22Rv1 (cell line): Measurements from ENCODE around the gene DNAJC4.

ENCODE experiments used
- H3K27ac ChIP-seq: fragments of 450-650 bp; 2 replicates; pipeline ENCODE4 v1.5.1; 2017
- CTCF ChIP-seq: fragments of 450-650 bp; IDR thresholded peaks from 2 replicates; pipeline ENCODE4 v1.5.1; 2017; ENCODE audit warnings: mild to moderate bottlenecking
- ZFX ChIP-seq: fragments of 450-650 bp; IDR thresholded peaks from 2 replicates; pipeline ENCODE4 v1.6.1; 2017; ENCODE audit warnings: antibody characterized with exemption, borderline replicate concordance

The DNAJC4 gene

GRCh38 chr11:64237484-64237951 lies 7.2 kb downstream of the DNAJC4 start:
- H3K27ac ChIP-seq: 0 out of 2 replicates have a peak overlapping the region, but pooled peaks have one; percentile 30
- TF ChIP-seq CTCF: no peak

- TF ChIP-seq ZFX (no peak), CTCF (no peak)
- 0 out of 2 replicates have a peak overlapping the region, but pooled peaks have one; percentile 30 for H3K27ac ChIP-seq
These were observed 7.7 kb downstream of the DNAJC4 start for GRCh38 chr11:64238076-64238475.

GRCh38 chr11:64238999-64239398 lies 8.7 kb downstream of the DNAJC4 start:
- no peak for TF ChIP-seq ZFX
- no peak for TF ChIP-seq CTCF
- no peak overlapping the region for H3K27ac ChIP-seq

- no peak for TF ChIP-seq CTCF
- no peak for TF ChIP-seq ZFX
- H3K27ac ChIP-seq: peak overlapping the region; percentile 97
These were observed 9.5 kb downstream of the DNAJC4 start for GRCh38 chr11:64239662-64240434.

- peak within 1 kb of the TSS; percentile 97 for H3K27ac ChIP-seq
- TF ChIP-seq ZFX (no peak), CTCF (no peak)
These were observed 10.3 kb downstream of the DNAJC4 start, which contains the start of gene FKBP2 for GRCh38 chr11:64240435-64241240. TSS of gene FKBP2 (plus strand) at chr11:64241095. CDS start at chr11:64242388, 1,293 bp downstream.

GRCh38 chr11:64241241-64241490 lies 10.8 kb downstream of the DNAJC4 start:
- peak overlapping the region; percentile 97 for H3K27ac ChIP-seq
- no peak for TF ChIP-seq ZFX
- no peak for TF ChIP-seq CTCF
